ENCODE measurements around the gene NUP107. TPM values are rescaled to one million over a fixed set of nuclear protein-coding genes. Genes with fewer than 3 reads are reported as not detected.

The NUP107 gene
- total RNA-seq, 1 donor from 2014 or later, result 136 TPM

GRCh38 chr12:68641138-68641537 is 45.6 kb upstream of the NUP107 start:
- Mint-ChIP-seq H3K27ac (ENCODE audit: unreplicated experiment) (no peak overlapping the region), H3K4me3 (no peak overlapping the region), H3K9me3 (no peaks in the 10 kb centered on the region), H3K36me3 (ENCODE audit: low read depth) (no peaks in the 10 kb centered on the region), H3K4me1 (peaks cover 4% of the 10 kb centered on the region), H3K27me3 (ENCODE audit: low read depth) (no peaks in the 10 kb centered on the region)
- TF ChIP-seq, protein P1, sequence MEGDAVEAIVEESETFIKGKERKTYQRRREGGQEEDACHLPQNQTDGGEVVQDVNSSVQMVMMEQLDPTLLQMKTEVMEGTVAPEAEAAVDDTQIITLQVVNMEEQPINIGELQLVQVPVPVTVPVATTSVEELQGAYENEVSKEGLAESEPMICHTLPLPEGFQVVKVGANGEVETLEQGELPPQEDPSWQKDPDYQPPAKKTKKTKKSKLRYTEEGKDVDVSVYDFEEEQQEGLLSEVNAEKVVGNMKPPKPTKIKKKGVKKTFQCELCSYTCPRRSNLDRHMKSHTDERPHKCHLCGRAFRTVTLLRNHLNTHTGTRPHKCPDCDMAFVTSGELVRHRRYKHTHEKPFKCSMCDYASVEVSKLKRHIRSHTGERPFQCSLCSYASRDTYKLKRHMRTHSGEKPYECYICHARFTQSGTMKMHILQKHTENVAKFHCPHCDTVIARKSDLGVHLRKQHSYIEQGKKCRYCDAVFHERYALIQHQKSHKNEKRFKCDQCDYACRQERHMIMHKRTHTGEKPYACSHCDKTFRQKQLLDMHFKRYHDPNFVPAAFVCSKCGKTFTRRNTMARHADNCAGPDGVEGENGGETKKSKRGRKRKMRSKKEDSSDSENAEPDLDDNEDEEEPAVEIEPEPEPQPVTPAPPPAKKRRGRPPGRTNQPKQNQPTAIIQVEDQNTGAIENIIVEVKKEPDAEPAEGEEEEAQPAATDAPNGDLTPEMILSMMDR (conservative IDR thresholded peaks at IDR 0.05), result no peak
- no peak for DNase-seq (ENCODE audit: low read depth, low spot score)

DNA sequence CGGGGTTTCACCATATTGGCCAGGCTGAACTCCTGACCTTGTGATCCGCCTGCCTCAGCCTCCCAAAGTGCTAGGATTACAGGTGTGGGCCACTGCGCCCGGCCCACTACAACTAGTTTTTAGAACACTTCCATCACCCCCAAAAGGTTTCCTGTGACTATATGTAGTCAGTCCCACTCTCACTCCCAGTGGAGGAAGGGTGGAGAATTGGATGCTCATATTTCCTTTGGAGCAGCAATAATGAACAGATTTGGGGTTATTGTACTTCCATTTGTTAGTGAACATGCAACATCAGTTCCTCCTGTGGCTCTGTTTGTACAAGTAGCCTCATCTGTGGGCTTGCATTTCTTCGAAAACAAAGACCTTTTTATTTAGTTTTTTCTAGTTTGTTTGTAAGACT is 40.3 kb upstream of the NUP107 start:
- H3K27ac Mint-ChIP-seq (ENCODE audit: unreplicated experiment), result no peak overlapping the region

GRCh38 chr12:68647507-68647906 is 39.3 kb upstream of the NUP107 start:
- Mint-ChIP-seq H3K4me3 (no peak overlapping the region), H3K27ac (ENCODE audit: unreplicated experiment) (no peak overlapping the region), H3K9me3 (no peaks in the 10 kb centered on the region), H3K36me3 (ENCODE audit: low read depth) (peaks cover 3% of the 10 kb centered on the region), H3K4me1 (no peaks in the 10 kb centered on the region), H3K27me3 (ENCODE audit: low read depth) (no peaks in the 10 kb centered on the region)
- TF ChIP-seq, protein P1 (conservative IDR thresholded peaks at IDR 0.05), result no peak
- no peak for DNase-seq (ENCODE audit: low read depth, low spot score)

More for the DNA sequence above, 40.3 kb upstream of the NUP107 start:
- Mint-ChIP-seq H3K9me3 (no peaks in the 10 kb centered on the region), H3K27me3 (ENCODE audit: low read depth) (no peaks in the 10 kb centered on the region), H3K36me3 (ENCODE audit: low read depth) (peaks cover 3% of the 10 kb centered on the region), H3K4me1 (no peaks in the 10 kb centered on the region), H3K4me3 (no peak overlapping the region)
- DNase-seq (ENCODE audit: low read depth, low spot score), result no peak
- TF ChIP-seq, protein P1 (conservative IDR thresholded peaks at IDR 0.05), result no peak

DNA sequence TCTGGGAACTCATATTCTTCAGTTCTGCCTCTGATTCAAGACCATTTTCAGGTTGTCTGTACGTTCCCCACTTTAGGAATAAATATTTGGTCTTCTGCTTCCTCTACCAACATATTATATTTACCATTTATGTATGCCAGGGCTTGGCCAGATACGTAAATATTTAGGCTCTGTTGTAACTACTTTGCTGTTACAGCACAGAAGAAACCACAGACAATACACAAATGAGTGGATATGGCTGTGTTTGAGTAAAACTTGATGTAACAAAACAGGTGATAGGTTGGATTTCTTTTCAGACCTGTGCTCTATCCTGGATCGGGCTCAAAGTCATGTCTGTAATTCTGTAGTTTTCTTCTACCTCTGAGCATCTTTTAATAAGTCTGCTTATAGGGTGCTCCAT is 38.6 kb upstream of the NUP107 start:
- Mint-ChIP-seq H3K36me3 (ENCODE audit: low read depth) (peaks cover 3% of the 10 kb centered on the region), H3K4me3 (no peak overlapping the region), H3K4me1 (no peaks in the 10 kb centered on the region), H3K27me3 (ENCODE audit: low read depth) (no peaks in the 10 kb centered on the region), H3K9me3 (no peaks in the 10 kb centered on the region), H3K27ac (ENCODE audit: unreplicated experiment) (no peak overlapping the region)
- DNase-seq (ENCODE audit: low read depth, low spot score), result no peak
- TF ChIP-seq, protein P1 (conservative IDR thresholded peaks at IDR 0.05), result no peak

DNA sequence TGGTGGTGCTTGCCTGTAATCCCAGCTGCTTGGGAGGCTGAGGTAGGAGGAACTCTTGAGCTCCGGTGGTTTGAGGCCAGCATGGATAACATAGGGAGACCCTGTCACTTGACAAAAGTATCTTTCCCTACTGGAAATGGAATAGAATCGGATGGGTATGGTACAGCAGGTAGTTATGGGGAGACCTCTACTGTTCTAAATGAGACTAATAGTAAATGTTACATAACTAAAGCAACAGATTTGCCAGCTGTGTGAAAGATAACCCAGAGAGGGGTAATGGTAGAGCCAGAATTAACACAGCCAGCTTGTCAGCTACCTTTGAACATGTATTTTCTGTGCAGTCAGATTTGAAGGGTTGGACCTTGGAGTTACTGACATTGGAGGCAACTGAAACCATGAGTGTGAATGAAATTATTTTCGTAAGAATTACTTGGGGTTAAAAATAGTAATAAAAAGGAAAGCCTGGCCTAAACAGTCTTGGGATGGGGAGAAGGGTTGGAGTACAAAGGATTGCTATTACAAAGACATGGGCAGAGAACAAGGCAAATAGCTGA is 21.7 kb upstream of the NUP107 start:
- Mint-ChIP-seq H3K27ac (ENCODE audit: unreplicated experiment) (peak overlapping the region; percentile 6), H3K4me1 (no peaks in the 10 kb centered on the region), H3K36me3 (ENCODE audit: low read depth) (peaks cover 2% of the 10 kb centered on the region), H3K4me3 (no peak overlapping the region), H3K27me3 (ENCODE audit: low read depth) (no peaks in the 10 kb centered on the region), H3K9me3 (no peaks in the 10 kb centered on the region)
- no peak for DNase-seq (ENCODE audit: low read depth, low spot score)
- TF ChIP-seq, protein P1 (conservative IDR thresholded peaks at IDR 0.05), result no peak

All from neural crest cell (in vitro differentiated cells).